ENCODE results near the gene NOTUM.

NOTUM gene

GRCh38 chr17:81934850-81935708 is 25.9 kb downstream of the NOTUM start:
- DNase-seq = no peak

- DNase-seq = no peak
Measured at GRCh38 chr17:81934098-81934757, 26.8 kb downstream of the NOTUM start.

GRCh38 chr17:81933178-81933699 is 27.7 kb downstream of the NOTUM start:
- DNase-seq = no peak

- no peak for DNase-seq
Measured at GRCh38 chr17:81932333-81932983, 28.5 kb downstream of the NOTUM start.

- DNase-seq = no peak
Measured at GRCh38 chr17:81931557-81932332, 29.2 kb downstream of the NOTUM start.

- DNase-seq = no peak
Measured at GRCh38 chr17:81931189-81931556, 29.8 kb downstream of the NOTUM start.

GRCh38 chr17:81930142-81931125 is 30.6 kb downstream of the NOTUM start:
- no peak for DNase-seq

- no peak for DNase-seq
Measured at GRCh38 chr17:81929253-81930141, 31.5 kb downstream of the NOTUM start.

- no peak for DNase-seq
Measured at GRCh38 chr17:81928544-81929252, 32.3 kb downstream of the NOTUM start.

GRCh38 chr17:81927653-81928543 is 33.1 kb downstream of the NOTUM start, which contains the start of gene MAFG:
MAFG (minus strand) TSS chr17:81927735; CDS start chr17:81923185, 4,550 bp downstream.
- no peak for DNase-seq

- no peak for DNase-seq
Measured at GRCh38 chr17:81927152-81927652, 33.8 kb downstream of the NOTUM start.

- no peak for DNase-seq
Measured at GRCh38 chr17:81926451-81927151, 34.4 kb downstream of the NOTUM start.

GRCh38 chr17:81925860-81926450 is 35.0 kb downstream of the NOTUM start:
- DNase-seq = no peak

GRCh38 chr17:81924557-81925532 is 36.1 kb downstream of the NOTUM start:
- DNase-seq = no peak

GRCh38 chr17:81923302-81924260 is 37.4 kb downstream of the NOTUM start:
- DNase-seq = no peak

Data from cortex of kidney (tissue), 1 donor.